Adrenal gland (tissue), 12 donors: ENCODE data around the gene TIFAB. TPM values are rescaled to one million over a fixed set of nuclear protein-coding genes. Genes with fewer than 3 reads are reported as not detected.

Source experiments
- DNase-seq, 7 donors: peaks; one replicate each; pipeline ENCODE4 v3.0.0-alpha.2; 2019 to 2020
- H3K27ac ChIP-seq, 5 donors: fragments of 200-600 bp; sonication (generic) in 4 of 5; 1 replicate in 3 of 5; 2 replicates in 2 of 5; pipeline versions ENCODE4 v1.5.1 to v1.8.0; 2016 to 2020; ENCODE audit warnings: mild to moderate bottlenecking in 1 of 5
- H3K27me3 ChIP-seq: fragments of 200-600 bp; 2 replicates; pipeline ENCODE4 v1.8.0; 2021
- H3K36me3 ChIP-seq, 2 donors: fragments of 200-600 bp; replicated peaks in 1 of 2; 1 replicate in 1 of 2; 2 replicates in 1 of 2; pipeline versions ENCODE4 v1.5.1 to v1.8.0; 2018 to 2022
- H3K4me1 ChIP-seq, 2 donors: fragments of 200-600 bp; replicated peaks in 1 of 2; 1 replicate in 1 of 2; 2 replicates in 1 of 2; pipeline versions ENCODE4 v1.5.1 to v1.8.0; 2018 to 2021
- H3K4me3 ChIP-seq, 4 donors: fragments of 200-600 bp; sonication (generic) in 3 of 4; one replicate each; pipeline ENCODE4 v1.5.1; 2016 to 2018
- H3K9me3 ChIP-seq, 3 donors: fragments of 200-600 bp; sonication (generic) in 1 of 3; replicated peaks in 1 of 3; 1 replicate in 2 of 3; 2 replicates in 1 of 3; pipeline versions ENCODE4 v1.5.1 to v1.8.0; 2016 to 2021
- CTCF ChIP-seq, 6 experiments: fragments of 450-650 bp in 4 of 6; fragments of 200-600 bp in 2 of 6; sonication (generic) in 1 of 6; IDR thresholded peaks; 1 replicate in 5 of 6; 2 replicates in 1 of 6; pipeline versions ENCODE4 v1.5.1 to v1.8.0; 2016 to 2021; ENCODE audit warnings: antibody characterized with exemption in 6 of 6, mild to moderate bottlenecking in 2 of 6, moderate library complexity in 1 of 6
- POLR2A ChIP-seq, 2 donors: fragments of 450-650 bp; IDR thresholded peaks; one replicate each; pipeline ENCODE4 v1.6.1; 2017; ENCODE audit warnings: antibody characterized with exemption in 2 of 2, mild to moderate bottlenecking in 2 of 2, moderate library complexity in 1 of 2
- WGBS, 4 donors: extraction: QIAGEN DNeasy Blood & Tissue Kit in 2 of 4; methylation state at CpG; one replicate each; pipeline versions ENCODE4 v1.1.5 to v1.1.7; 2013 to 2017; 5-methylcytosine and 5-hydroxymethylcytosine counted together
- intact Hi-C, 2 donors: fragments of 100-400 bp; cut with DNase I; formaldehyde crosslinking; loops; one replicate each; pipeline versions ENCODE4 v1.14.1 to v1.15.0; 2022 to 2023
- polyA plus RNA-seq, 3 donors: library from polyadenylated mRNA; stranded (reverse); fragments of 200-250 nt in 2 of 3; fragments of 350-450 nt in 1 of 3; fragmentation: Illumina TruSeq in 1 of 3; extraction: RNeasy Lipid Tissue Mini Kit (QIAGEN cat#74804) in 1 of 3; gene quantifications; one replicate each; pipeline ENCODE4 v1.2.3, GENCODE V29; 2013 to 2014
- total RNA-seq, 9 donors: library from RNA; depleted of rRNA in 4 of 9; stranded (reverse); fragments of >200 nt in 4 of 9; fragments of 120-200 nt in 1 of 9; fragmentation: NEBNext Ultra II Directional in 1 of 9; extraction: Animal tissue kit (Norgen Biotek cat#: 25700) in 1 of 9; gene quantifications; one replicate each; pipeline versions ENCODE4 v1.1.0 to v1.2.4, GENCODE V29; 2013 to 2023
- donor health status: healthy with polysubstance abuse.
- donor health status: Bipolar disorder and iron deficiency.
- donor health status: DM: yes; HTN: yes; CAD: no.
- donor health status: DM: no; HTN: no; CAD: no.
- donor health status: DM: no; HTN: no; CAD: no.
- donor health status: DM: yes; HTN: yes; CAD: no.

TIFAB gene
- total and polyA plus RNA-seq, 12 donors = 0.06 to 0.08 TPM; not detected in 10

- Histone ChIP-seq H3K4me3 (no peak overlapping the region), H3K27me3 (no peaks in the 10 kb centered on the region), H3K36me3 (no peaks in the 10 kb centered on the region), H3K27ac (no peak overlapping the region), H3K4me1 (no peaks in the 10 kb centered on the region), H3K9me3 (no peaks in the 10 kb centered on the region)
- no peak for DNase-seq
- TF ChIP-seq POLR2A (IDR thresholded peaks at IDR 0.05) (no peak), CTCF (IDR thresholded peaks at IDR 0.05) (no peak)
- intact Hi-C loops = no loop called here
Measured at GRCh38 chr5:135422419-135422818, 29.7 kb downstream of the TIFAB start.

DNA sequence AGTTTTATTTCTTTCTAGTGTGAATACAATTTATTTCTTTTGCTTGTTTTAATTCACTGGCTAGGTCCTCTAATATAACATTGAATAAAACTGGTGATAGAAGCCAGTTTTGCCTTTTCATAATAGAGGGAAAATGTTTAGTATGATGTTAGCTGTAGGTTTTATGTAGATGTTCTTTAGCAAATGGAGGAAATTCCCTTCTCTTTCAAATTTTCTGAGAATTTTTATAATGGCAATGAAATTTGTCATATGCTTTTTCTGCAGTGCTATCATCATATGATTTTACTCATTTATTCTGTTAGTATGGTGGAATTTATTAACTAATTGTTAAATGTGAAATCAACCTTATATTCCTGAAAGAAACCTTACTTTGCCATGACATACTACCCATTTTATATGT, 35.1 kb downstream of the TIFAB start:
- Histone ChIP-seq H3K4me3 (no peak overlapping the region), H3K27me3 (no peaks in the 10 kb centered on the region), H3K9me3 (no peaks in the 10 kb centered on the region), H3K36me3 (no peaks in the 10 kb centered on the region), H3K4me1 (no peaks in the 10 kb centered on the region), H3K27ac (no peak overlapping the region)
- DNase-seq = no peak
- TF ChIP-seq POLR2A (IDR thresholded peaks at IDR 0.05) = no peak
- intact Hi-C loops = no loop called here

DNA sequence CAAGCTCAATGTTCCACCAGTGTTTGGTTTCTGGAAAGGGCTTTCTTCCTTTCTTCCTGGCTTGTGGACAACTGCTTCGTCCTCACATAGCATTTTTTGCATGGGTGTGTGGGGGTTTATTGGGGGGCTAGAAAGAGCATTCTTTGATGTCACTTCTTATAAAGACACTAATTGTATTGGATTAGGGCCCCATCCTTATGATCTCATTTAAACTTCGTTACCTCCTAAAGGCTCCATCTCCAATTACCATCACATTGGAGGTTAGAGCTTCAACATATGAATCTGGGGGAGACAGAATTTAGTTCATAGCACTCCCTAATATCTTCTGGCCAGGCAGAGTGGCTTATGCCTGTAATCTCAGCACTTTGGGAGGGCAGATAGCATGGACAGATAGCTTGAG, 47.1 kb downstream of the TIFAB start:
- intact Hi-C loops = no loop called here
- Histone ChIP-seq H3K27me3 (no peaks in the 10 kb centered on the region), H3K4me3 (no peak overlapping the region), H3K9me3 (no peaks in the 10 kb centered on the region), H3K36me3 (no peaks in the 10 kb centered on the region), H3K27ac (no peak overlapping the region), H3K4me1 (no peaks in the 10 kb centered on the region)
- TF ChIP-seq CTCF (IDR thresholded peaks at IDR 0.05) (no peak), POLR2A (IDR thresholded peaks at IDR 0.05) (no peak)
- DNase-seq = no peak
- WGBS, 4 donors = 72 to 90% (median 84%) methylated on average over 2 of the region's 2 CpGs

- intact Hi-C loops = no loop called here
- no peaks in the 10 kb centered on the region for H3K27me3 ChIP-seq
- peaks cover 11 to 15% of the 10 kb centered on the region in 2 donors for H3K4me1 ChIP-seq
- TF ChIP-seq POLR2A (IDR thresholded peaks at IDR 0.05) (no peak), CTCF (IDR thresholded peaks at IDR 0.05) (no peak)
- no peaks in the 10 kb centered on the region for H3K36me3 ChIP-seq
- no peak overlapping the region for H3K4me3 ChIP-seq
- no peak for DNase-seq
- no peak overlapping the region for H3K27ac ChIP-seq
- no peaks in the 10 kb centered on the region for H3K9me3 ChIP-seq
- 65 to 78% (median 69%) methylated on average over 2 of the region's 2 CpGs for WGBS, 4 donors
Measured at GRCh38 chr5:135402031-135402430, 50.1 kb downstream of the TIFAB start.

GRCh38 chr5:135400866-135401265, 51.3 kb downstream of the TIFAB start:
- H3K4me3 ChIP-seq = no peak overlapping the region
- WGBS, 4 donors = 60 to 79% (median 71%) methylated on average over 5 of the region's 5 CpGs
- H3K27ac ChIP-seq = no peak overlapping the region
- H3K27me3 ChIP-seq = no peaks in the 10 kb centered on the region
- TF ChIP-seq POLR2A (IDR thresholded peaks at IDR 0.05) = no peak
- no peak for TF ChIP-seq CTCF (IDR thresholded peaks at IDR 0.05)
- peaks cover 15 to 23% of the 10 kb centered on the region in 2 donors for H3K4me1 ChIP-seq
- H3K36me3 ChIP-seq = no peaks in the 10 kb centered on the region
- H3K9me3 ChIP-seq = no peaks in the 10 kb centered on the region
- no peak for DNase-seq
- intact Hi-C loops = no loop called here
